GM23248 (cell line): ENCODE measurements around the gene MRPL58. TPM values are rescaled to one million over a fixed set of nuclear protein-coding genes. Genes with fewer than 3 reads are reported as not detected.

ENCODE experiments used
- DNase-seq: peaks from one replicate; pipeline ENCODE4 v3.0.0-alpha.2; 2015
- H2AFZ ChIP-seq: fragments of 200-600 bp; sonication (generic); 2 replicates; pipeline ENCODE4 v1.6.1; 2016; ENCODE audit warnings: antibody characterized with exemption
- H3F3A ChIP-seq: fragments of 200-600 bp; sonication (generic); 2 replicates; pipeline ENCODE4 v1.6.1; 2016; ENCODE audit warnings: mild to moderate bottlenecking, antibody characterized with exemption, mixed run types; ENCODE audit not compliant: insufficient read depth
- H3K27ac ChIP-seq: fragments of 200-600 bp; sonication (generic); 2 replicates; pipeline ENCODE4 v1.5.1; 2016; ENCODE audit warnings: mild to moderate bottlenecking
- H3K27me3 ChIP-seq: fragments of 200-600 bp; sonication (generic); replicated peaks from 2 replicates; pipeline ENCODE4 v1.6.1; 2016; ENCODE audit warnings: mild to moderate bottlenecking; ENCODE audit not compliant: insufficient read depth
- H3K36me3 ChIP-seq: fragments of 200-600 bp; sonication (generic); 2 replicates; pipeline ENCODE4 v1.6.1; 2016; ENCODE audit warnings: low read depth, mild to moderate bottlenecking
- H3K4me1 ChIP-seq: fragments of 200-600 bp; sonication (generic); 2 replicates; pipeline ENCODE4 v1.6.1; 2016; ENCODE audit warnings: mild to moderate bottlenecking; ENCODE audit not compliant: insufficient read depth
- H3K4me2 ChIP-seq: fragments of 200-600 bp; sonication (generic); one replicate; pipeline ENCODE4 v1.6.1; 2016; ENCODE audit warnings: mild to moderate bottlenecking; ENCODE audit not compliant: unreplicated experiment
- H3K4me3 ChIP-seq: fragments of 200-600 bp; sonication (generic); 2 replicates; pipeline ENCODE4 v1.5.1; 2016; ENCODE audit warnings: mild to moderate bottlenecking
- H3K79me2 ChIP-seq: fragments of 200-600 bp; sonication (generic); 2 replicates; pipeline ENCODE4 v1.6.1; 2016; ENCODE audit warnings: mild to moderate bottlenecking; ENCODE audit not compliant: insufficient read depth
- H3K9ac ChIP-seq: fragments of 200-600 bp; sonication (generic); 2 replicates; pipeline ENCODE4 v1.6.1; 2016; ENCODE audit warnings: mild to moderate bottlenecking
- H3K9me2 ChIP-seq: fragments of 200-600 bp; sonication (generic); 2 replicates; pipeline ENCODE4 v1.6.1; 2016; ENCODE audit warnings: mixed run types, mild to moderate bottlenecking, moderate library complexity; ENCODE audit not compliant: insufficient read depth
- H3K9me3 ChIP-seq: fragments of 200-600 bp; sonication (generic); one replicate; pipeline ENCODE4 v1.6.1; 2017; ENCODE audit warnings: low read depth
- H4K20me1 ChIP-seq: fragments of 200-600 bp; sonication (generic); 2 replicates; pipeline ENCODE4 v1.6.0; 2016; ENCODE audit not compliant: insufficient read depth
- EZH2 ChIP-seq: fragments of 200-600 bp; sonication (generic); IDR thresholded peaks from 2 replicates; pipeline ENCODE4 v1.6.1; 2018; ENCODE audit warnings: antibody characterized with exemption, mild to moderate bottlenecking; ENCODE audit not compliant: insufficient read depth, poor library complexity, severe bottlenecking
- EZH2phosphoT487 ChIP-seq: fragments of 200-600 bp; sonication (generic); IDR thresholded peaks from 2 replicates; pipeline ENCODE4 v1.6.1; 2018; ENCODE audit warnings: antibody characterized with exemption, moderate library complexity, mild to moderate bottlenecking, low read depth; ENCODE audit not compliant: insufficient read depth
- WGBS, 2 experiments: methylation state at CpG; one replicate each; pipeline ENCODE4 v1.1.6; 2015 to 2017; ENCODE audit warnings: low lambda C conversion rate in 2 of 2, low coverage in 1 of 2; ENCODE audit errors: missing lambda C conversion rate in 2 of 2; 5-methylcytosine and 5-hydroxymethylcytosine counted together
- in situ Hi-C: fragments of 300-500 bp; cut with MboI; formaldehyde crosslinking; loops from 2 replicates; pipeline ENCODE4 v1.15.0; 2020
- polyA plus RNA-seq: library from polyadenylated mRNA; unstranded; fragments of >200 nt; fragmentation: Nextera tagmentation; extraction: Ambion mirVana; gene quantifications from 2 replicates; pipeline ENCODE4 v1.2.1, GENCODE V29; 2016
- total RNA-seq: library from RNA; depleted of rRNA; stranded (reverse); fragments of >200 nt; shearing (Covaris generic); gene quantifications from 2 replicates; pipeline ENCODE4 v1.2.3, GENCODE V29; 2014

The MRPL58 gene
- total and polyA plus RNA-seq, 2 experiments from 2014 or later: 35.6 to 41.5 TPM

DNA sequence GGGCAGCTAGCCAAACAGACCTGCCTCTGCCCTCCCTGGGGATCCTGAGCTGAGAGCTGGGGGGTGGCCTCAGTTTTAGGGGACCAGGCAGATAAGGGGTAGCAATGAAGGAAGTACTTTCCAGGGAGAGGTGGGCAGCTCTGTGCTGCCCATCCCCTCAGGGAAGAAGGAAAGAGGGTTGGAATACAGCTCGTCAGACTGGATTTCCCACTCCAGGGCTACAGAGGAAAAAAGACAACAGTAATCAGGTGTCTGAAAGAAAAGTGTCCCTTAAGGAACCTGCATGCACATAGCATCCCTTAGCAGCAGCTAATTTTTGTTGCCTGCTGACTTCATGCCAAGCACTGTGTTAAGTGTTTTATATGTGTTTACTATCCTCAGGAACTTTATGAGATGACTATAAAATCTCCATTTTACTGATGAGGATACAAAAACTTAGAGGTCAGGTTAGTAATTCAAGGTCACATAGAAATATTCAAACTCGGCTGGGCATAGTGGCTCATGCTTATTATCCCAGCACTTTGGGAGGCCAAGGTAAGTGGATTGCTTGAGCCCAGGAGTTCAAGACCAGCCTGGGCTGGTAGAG, 3.2 kb upstream of the MRPL58 start:
- Histone ChIP-seq H2AFZ (no peak overlapping the region), H4K20me1 (no peaks in the 10 kb centered on the region), H3F3A (peaks cover 24% of the 10 kb centered on the region), H3K36me3 (no peaks in the 10 kb centered on the region), H3K9me3 (no peaks in the 10 kb centered on the region), H3K9ac (no peak overlapping the region), H3K9me2 (no peaks in the 10 kb centered on the region), H3K4me2 (no peak overlapping the region), H3K4me1 (peaks cover 10% of the 10 kb centered on the region; the same call in 1 of the 2 replicates), H3K4me3 (no peak overlapping the region), H3K27ac (no peak overlapping the region), H3K79me2 (peaks cover 12% of the 10 kb centered on the region), H3K27me3 (no peaks in the 10 kb centered on the region)
- in situ Hi-C loops: no loop called here
- no peak for DNase-seq
- TF ChIP-seq EZH2phosphoT487 (no peak), EZH2 (no peak)
- WGBS, 2 experiments: 70 to 81% methylated on average over 2 of the region's 2 CpGs

DNA sequence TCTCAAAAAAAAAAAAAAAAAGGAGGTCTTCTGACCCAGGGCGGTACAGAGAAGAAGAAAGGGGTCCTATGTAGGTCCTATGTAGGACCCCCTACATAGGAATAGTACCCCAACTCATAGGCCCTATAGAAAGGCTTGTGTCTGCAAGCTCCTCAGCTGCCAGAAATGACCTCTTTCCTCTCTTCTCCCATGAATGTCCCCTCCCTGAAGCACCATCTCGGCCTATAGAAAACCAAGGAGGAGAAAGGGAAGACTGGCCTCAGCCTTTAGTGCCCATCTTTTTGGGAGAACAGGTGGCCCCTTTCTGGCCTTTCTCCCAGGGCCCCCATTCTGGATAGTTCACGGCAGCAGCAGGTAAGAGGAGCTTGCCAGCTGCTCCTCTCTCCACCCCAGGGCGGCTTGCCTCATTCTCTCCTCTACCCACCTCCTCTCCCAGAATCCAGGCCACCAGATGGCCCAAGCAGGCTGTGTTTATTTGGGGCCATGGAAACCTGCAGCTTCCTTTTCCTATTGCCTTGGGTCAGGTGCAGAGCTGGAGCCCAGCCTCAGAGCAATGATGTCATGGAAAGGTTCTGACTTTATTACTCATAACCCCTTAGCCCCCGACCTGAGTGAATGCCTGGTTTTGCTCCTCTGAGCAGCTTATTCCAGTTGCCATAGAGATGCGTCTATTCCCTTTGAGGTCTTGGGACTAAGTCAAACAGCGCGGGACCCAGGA, 1.6 kb upstream of the MRPL58 start:
- peak overlapping the region; percentile 98 for H3K4me2 ChIP-seq
- no peak for TF ChIP-seq EZH2
- no peak for TF ChIP-seq EZH2phosphoT487

DNA sequence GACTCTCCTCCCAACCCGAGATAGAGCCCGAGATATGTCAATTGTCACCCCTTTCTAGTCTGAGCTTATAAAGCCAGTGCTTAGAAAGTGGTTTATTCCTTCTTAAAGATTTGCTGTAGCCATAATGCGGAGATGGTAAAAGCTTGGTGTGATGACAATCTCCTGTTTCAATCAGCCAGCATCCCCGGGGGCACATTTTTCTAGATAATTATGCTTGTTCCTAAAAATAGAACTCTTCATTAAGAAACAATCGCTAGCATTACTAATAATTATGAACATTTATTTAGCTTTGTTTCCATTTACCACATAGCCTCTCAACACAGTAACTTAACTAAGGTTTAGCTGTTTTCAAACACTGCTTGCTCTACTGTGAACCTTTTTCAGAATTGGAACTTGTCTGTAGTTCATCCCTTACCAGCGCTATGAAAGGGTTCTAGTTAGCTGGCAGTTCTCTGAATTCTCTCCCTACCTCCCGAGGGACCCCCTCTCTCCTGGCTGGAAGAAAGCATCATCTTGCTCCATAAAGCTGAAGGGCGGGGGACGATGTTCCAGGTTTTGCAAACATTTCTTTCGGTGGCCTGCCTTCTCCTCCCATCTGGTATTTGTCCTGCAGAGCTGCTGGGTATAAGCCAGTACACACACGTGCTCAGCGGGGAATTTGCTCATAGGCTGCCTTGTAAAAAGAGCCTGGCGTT, 922 bp upstream of the MRPL58 start:
- no peaks in the 10 kb centered on the region for H3K36me3 ChIP-seq
- no peaks in the 10 kb centered on the region for H3K27me3 ChIP-seq
- no peaks in the 10 kb centered on the region for H3K9me3 ChIP-seq
- H3K9me2 ChIP-seq: no peaks in the 10 kb centered on the region
- TF ChIP-seq EZH2: no peak
- no peak for TF ChIP-seq EZH2phosphoT487
- H3K4me3 ChIP-seq: peak overlapping the region; percentile 82
- peaks cover 10% of the 10 kb centered on the region; the same call in 1 of the 2 replicates for H3K4me1 ChIP-seq
- H4K20me1 ChIP-seq: no peaks in the 10 kb centered on the region
- H3K4me2 ChIP-seq: peak overlapping the region; percentile 98
- WGBS, 2 experiments: 11% methylated on average over 13 of the region's 13 CpGs
- DNase-seq: peak; percentile 90
- H2AFZ ChIP-seq: peak overlapping the region; percentile 95
- peaks cover 33% of the 10 kb centered on the region for H3K79me2 ChIP-seq
- peak overlapping the region; percentile 84 for H3K9ac ChIP-seq
- peaks cover 24% of the 10 kb centered on the region for H3F3A ChIP-seq
- in situ Hi-C loops: no loop called here
- H3K27ac ChIP-seq: peak overlapping the region; percentile 88

More for the DNA sequence above, 1.6 kb upstream of the MRPL58 start:
- Histone ChIP-seq H3K27ac (peak overlapping the region; percentile 88), H3K27me3 (no peaks in the 10 kb centered on the region), H3K79me2 (peaks cover 29% of the 10 kb centered on the region), H4K20me1 (no peaks in the 10 kb centered on the region), H2AFZ (peak overlapping the region; percentile 95; the same call in 1 of the 2 replicates), H3F3A (peaks cover 24% of the 10 kb centered on the region), H3K9me3 (no peaks in the 10 kb centered on the region), H3K4me1 (peaks cover 10% of the 10 kb centered on the region; the same call in 1 of the 2 replicates), H3K9me2 (no peaks in the 10 kb centered on the region), H3K4me3 (no peak overlapping the region), H3K9ac (peak overlapping the region; percentile 84; the same call in 1 of the 2 replicates), H3K36me3 (no peaks in the 10 kb centered on the region)
- 49 to 53% methylated on average over 8 of the region's 8 CpGs for WGBS, 2 experiments
- in situ Hi-C loops: no loop called here
- DNase-seq: peak; percentile 69

DNA sequence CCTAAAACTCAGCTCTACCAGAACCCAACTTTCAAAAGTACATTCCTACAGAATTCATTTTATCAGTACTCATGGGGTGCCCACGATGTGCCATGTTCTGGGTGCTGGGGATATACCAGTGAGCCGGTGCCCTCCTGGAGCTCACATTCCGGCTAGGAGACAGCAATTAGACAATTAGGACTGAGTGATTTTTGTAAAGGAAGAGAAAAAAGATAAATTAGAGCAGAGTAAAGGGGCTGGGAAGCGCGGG, 449 bp upstream of the MRPL58 start:
- Histone ChIP-seq H3K9me2 (no peaks in the 10 kb centered on the region), H3K9me3 (no peaks in the 10 kb centered on the region), H3K4me2 (peak overlapping the region; percentile 98), H4K20me1 (no peaks in the 10 kb centered on the region), H2AFZ (peak overlapping the region; percentile 95), H3K27ac (peak overlapping the region; percentile 88), H3K9ac (peak overlapping the region; percentile 84), H3K27me3 (no peaks in the 10 kb centered on the region), H3K36me3 (no peaks in the 10 kb centered on the region), H3K4me1 (peaks cover 10% of the 10 kb centered on the region; the same call in 1 of the 2 replicates), H3K79me2 (peaks cover 38% of the 10 kb centered on the region), H3F3A (peaks cover 24% of the 10 kb centered on the region), H3K4me3 (peak overlapping the region; percentile 82)
- TF ChIP-seq EZH2 (no peak), EZH2phosphoT487 (no peak)
- in situ Hi-C loops: no loop called here
- DNase-seq: no peak
- 5% methylated on average over 3 to 5 of the region's 5 CpGs for WGBS, 2 experiments
